Muscle of leg (tissue), 11 donors: ENCODE data around the gene PACSIN1. TPM values are rescaled to one million over a fixed set of nuclear protein-coding genes. Genes with fewer than 3 reads are reported as not detected.

Experiments
- DNase-seq: peaks from one replicate; pipeline ENCODE4 v3.0.0; 2013
- H3K27ac ChIP-seq: one replicate; pipeline ENCODE4 v1.5.1; 2013; ENCODE audit warnings: mild to moderate bottlenecking, low read length, control low read depth
- H3K27me3 ChIP-seq: one replicate; pipeline ENCODE4 v1.6.1; 2013; ENCODE audit warnings: low read length; ENCODE audit not compliant: control insufficient read depth, insufficient read depth
- H3K36me3 ChIP-seq: one replicate; pipeline ENCODE4 v1.6.1; 2013; ENCODE audit warnings: low read length; ENCODE audit not compliant: control insufficient read depth, insufficient read depth
- H3K4me1 ChIP-seq: one replicate; pipeline ENCODE4 v1.6.1; 2013; ENCODE audit warnings: low read length; ENCODE audit not compliant: control insufficient read depth, insufficient read depth
- H3K4me3 ChIP-seq: one replicate; pipeline ENCODE4 v1.5.1; 2013; ENCODE audit warnings: low read length, control low read depth
- H3K9me3 ChIP-seq: replicated peaks from 2 replicates; pipeline ENCODE4 v1.6.1; 2013; ENCODE audit warnings: low read depth, low read length; ENCODE audit not compliant: control insufficient read depth
- WGBS: methylation state at CpG from one replicate; pipeline ENCODE4 v1.1.5; 2013; ENCODE audit warnings: missing lambda C conversion rate; ENCODE audit not compliant: insufficient coverage; 5-methylcytosine and 5-hydroxymethylcytosine counted together
- polyA plus RNA-seq, 8 donors: library from polyadenylated mRNA; unstranded; fragments of 120-200 nt; gene quantifications; one replicate each; pipeline versions ENCODE4 v1.2.1 to v1.2.3, GENCODE V29; 2013; ENCODE audit warnings: inconsistent platforms in 1 of 8, low replicate concordance in 1 of 8; ENCODE audit not compliant: insufficient read length in 8 of 8, insufficient read depth in 1 of 8
- total RNA-seq: library from RNA; stranded (reverse); fragments of 120-200 nt; gene quantifications from one replicate; pipeline ENCODE4 v1.2.4, GENCODE V29; 2013

PACSIN1 gene
- total and polyA plus RNA-seq, 9 donors = 0.27 to 3.0 (median 1.5) TPM

DNA sequence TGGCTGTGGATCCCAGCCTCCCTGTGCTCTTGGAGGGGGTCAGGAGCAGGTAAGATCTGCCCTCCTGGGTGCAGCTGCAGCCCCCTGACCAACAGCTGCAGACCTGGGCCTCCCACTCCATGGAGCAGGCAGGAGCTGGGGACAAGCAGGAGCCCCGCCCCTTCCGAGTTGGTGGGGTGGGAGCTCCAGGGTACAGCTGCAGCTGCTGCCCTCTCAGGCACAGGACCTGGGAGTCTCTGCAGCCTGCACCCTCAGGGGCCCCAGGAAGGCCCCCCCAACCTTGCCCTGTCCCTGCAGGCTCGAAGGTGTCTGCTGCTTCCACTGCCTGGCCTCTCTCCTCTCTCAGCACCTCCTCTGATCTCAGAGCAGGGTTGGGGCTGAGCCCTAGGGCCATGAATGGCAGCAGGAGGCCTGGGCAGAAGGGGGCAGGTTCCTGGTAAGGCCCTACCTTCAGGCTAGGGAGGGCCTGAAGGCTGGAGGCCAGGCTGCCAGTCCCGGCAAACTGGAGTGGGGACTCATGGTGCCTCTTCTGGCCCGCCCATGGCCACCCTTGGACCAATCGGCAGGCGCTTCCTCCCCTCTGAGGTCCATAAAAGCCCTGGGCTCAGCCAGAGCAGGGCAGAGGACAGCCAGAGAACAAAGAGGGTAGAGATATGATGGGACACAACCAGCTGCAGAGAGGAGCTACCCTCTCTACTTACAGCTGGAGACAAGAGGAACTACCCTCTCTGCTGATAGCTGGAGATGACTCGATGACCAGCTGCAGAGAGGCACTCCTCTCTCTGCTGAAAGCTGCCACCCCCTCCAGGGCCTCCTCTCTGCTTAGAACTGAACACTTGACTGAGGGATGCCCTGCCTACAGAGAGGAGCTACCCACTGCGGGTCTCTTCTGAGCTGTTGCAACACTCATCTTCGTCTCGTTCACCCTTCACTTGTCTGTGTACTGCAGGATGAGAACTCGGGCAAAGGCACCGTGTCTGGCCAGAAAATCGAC, 7.8 kb upstream of the PACSIN1 start:
- WGBS = 59% methylated on average over 9 of the region's 14 CpGs
- Histone ChIP-seq H3K4me3 (no peak overlapping the region), H3K27me3 (peaks cover 2% of the 10 kb centered on the region), H3K9me3 (no peaks in the 10 kb centered on the region), H3K36me3 (no peaks in the 10 kb centered on the region), H3K27ac (no peak overlapping the region), H3K4me1 (peaks cover 2% of the 10 kb centered on the region)
- no peak for DNase-seq

DNA sequence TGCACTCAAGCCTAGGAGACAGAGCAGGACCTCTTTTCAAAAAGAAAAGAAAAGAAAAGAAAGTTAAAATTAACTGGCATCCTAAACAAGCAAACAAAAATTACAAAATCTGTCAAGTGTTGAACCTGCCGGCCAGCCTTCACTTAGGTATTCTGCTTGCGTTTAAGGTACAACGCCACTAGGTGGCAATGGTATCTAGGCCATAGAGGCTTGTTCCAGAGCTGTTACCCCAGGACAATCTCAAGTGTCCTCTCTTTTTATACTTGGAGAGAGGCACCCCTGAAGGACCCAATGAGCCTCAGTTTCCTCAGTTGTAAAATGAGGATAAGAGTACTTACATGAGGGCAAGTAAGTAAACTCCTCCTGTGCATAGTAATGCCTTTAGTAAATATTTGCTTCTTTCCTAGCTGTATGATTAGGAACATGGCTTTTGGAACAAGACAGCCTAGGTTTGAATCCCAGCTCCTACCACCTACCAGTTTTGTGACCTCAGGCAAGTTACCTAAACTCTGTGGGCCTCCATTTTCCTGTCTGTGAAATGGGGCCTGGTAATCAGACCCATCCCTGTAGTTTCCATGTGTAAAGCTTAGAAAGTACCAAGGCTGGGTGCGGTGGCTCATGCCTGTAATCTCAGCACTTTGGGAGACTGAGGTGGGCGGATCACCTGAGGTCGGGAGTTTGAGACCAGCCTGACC, 5.8 kb upstream of the PACSIN1 start:
- WGBS = no CpG with 5 or more reads among the region's 6 CpGs
- Histone ChIP-seq H3K9me3 (no peaks in the 10 kb centered on the region), H3K4me3 (no peak overlapping the region), H3K27me3 (peaks cover 14% of the 10 kb centered on the region), H3K36me3 (no peaks in the 10 kb centered on the region), H3K27ac (no peak overlapping the region), H3K4me1 (peaks cover 2% of the 10 kb centered on the region)
- peak; percentile 35 for DNase-seq

- Histone ChIP-seq H3K27me3 (peaks cover 22% of the 10 kb centered on the region), H3K9me3 (no peaks in the 10 kb centered on the region)
- WGBS = 78% methylated on average over 3 of the region's 5 CpGs
These were observed 4.9 kb upstream of the PACSIN1 start for GRCh38 chr6:34460796-34461507.

DNA sequence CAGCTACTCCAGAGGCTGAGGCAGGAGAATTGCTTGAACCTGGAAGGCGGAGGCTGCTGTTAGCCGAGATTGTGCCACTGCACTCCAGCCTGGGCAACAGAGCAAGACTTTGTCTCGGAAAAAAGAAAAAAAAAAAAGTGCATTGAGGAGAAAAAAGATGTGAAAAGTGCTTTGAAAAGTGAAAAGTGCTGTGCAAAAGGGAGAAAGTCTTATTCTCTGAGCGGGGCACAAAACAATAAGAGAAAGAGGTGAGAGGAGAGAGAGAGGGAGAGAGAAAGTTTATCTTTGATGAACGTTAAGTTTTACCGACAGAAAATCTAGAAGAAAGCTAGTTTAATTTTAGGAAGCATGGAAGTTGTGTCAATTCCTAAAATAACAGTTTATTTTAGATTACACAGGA, 3.9 kb upstream of the PACSIN1 start:
- Histone ChIP-seq H3K4me1 (peaks cover 17% of the 10 kb centered on the region), H3K4me3 (no peak overlapping the region), H3K9me3 (no peaks in the 10 kb centered on the region), H3K27ac (no peak overlapping the region), H3K36me3 (no peaks in the 10 kb centered on the region), H3K27me3 (peaks cover 32% of the 10 kb centered on the region)
- no peak for DNase-seq
- 73% methylated on average over 4 of the region's 6 CpGs for WGBS

More at GRCh38 chr6:34460796-34461507, 4.9 kb upstream of the PACSIN1 start:
- no peak overlapping the region for H3K4me3 ChIP-seq
- H3K36me3 ChIP-seq = no peaks in the 10 kb centered on the region
- peaks cover 8% of the 10 kb centered on the region for H3K4me1 ChIP-seq
- DNase-seq = no peak
- no peak overlapping the region for H3K27ac ChIP-seq

- WGBS = 15% methylated on average over 2 of the region's 6 CpGs
- Histone ChIP-seq H3K36me3 (no peaks in the 10 kb centered on the region), H3K4me3 (no peak overlapping the region), H3K9me3 (no peaks in the 10 kb centered on the region), H3K27me3 (peaks cover 33% of the 10 kb centered on the region), H3K27ac (no peak overlapping the region), H3K4me1 (peaks cover 17% of the 10 kb centered on the region)
- DNase-seq = no peak
These were observed 3.3 kb upstream of the PACSIN1 start for GRCh38 chr6:34462551-34462971.

- DNase-seq = no peak
- Histone ChIP-seq H3K27ac (no peak overlapping the region), H3K9me3 (no peaks in the 10 kb centered on the region), H3K4me1 (peaks cover 17% of the 10 kb centered on the region), H3K36me3 (no peaks in the 10 kb centered on the region), H3K4me3 (no peak overlapping the region), H3K27me3 (peaks cover 33% of the 10 kb centered on the region)
- WGBS = no CpG with 5 or more reads among the region's 2 CpGs
These were observed 2.6 kb upstream of the PACSIN1 start for GRCh38 chr6:34463299-34463698.

DNA sequence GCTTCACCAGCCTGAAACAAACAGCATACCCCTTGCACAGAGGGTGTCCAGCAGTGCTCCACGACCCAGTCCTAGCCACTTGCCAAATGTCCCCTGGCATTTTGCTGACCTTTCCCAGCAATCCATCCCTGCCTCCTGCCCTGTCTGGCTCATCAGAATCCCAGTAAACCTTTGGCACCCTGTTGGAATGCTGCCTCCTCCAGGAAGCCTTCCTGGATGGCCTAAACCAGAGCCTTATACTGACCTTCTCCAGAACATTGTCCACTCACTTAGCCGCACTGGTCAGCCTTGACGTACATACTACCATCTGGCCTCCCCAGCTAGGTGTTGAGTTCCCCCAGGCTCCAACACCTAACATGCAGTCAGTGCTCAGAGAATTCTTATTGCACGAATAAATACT, 2.0 kb upstream of the PACSIN1 start:
- Histone ChIP-seq H3K4me3 (no peak overlapping the region), H3K36me3 (no peaks in the 10 kb centered on the region), H3K4me1 (peaks cover 17% of the 10 kb centered on the region), H3K9me3 (no peaks in the 10 kb centered on the region), H3K27me3 (peaks cover 33% of the 10 kb centered on the region), H3K27ac (no peak overlapping the region)
- DNase-seq = no peak
- 71% methylated on average over 3 of the region's 4 CpGs for WGBS

DNA sequence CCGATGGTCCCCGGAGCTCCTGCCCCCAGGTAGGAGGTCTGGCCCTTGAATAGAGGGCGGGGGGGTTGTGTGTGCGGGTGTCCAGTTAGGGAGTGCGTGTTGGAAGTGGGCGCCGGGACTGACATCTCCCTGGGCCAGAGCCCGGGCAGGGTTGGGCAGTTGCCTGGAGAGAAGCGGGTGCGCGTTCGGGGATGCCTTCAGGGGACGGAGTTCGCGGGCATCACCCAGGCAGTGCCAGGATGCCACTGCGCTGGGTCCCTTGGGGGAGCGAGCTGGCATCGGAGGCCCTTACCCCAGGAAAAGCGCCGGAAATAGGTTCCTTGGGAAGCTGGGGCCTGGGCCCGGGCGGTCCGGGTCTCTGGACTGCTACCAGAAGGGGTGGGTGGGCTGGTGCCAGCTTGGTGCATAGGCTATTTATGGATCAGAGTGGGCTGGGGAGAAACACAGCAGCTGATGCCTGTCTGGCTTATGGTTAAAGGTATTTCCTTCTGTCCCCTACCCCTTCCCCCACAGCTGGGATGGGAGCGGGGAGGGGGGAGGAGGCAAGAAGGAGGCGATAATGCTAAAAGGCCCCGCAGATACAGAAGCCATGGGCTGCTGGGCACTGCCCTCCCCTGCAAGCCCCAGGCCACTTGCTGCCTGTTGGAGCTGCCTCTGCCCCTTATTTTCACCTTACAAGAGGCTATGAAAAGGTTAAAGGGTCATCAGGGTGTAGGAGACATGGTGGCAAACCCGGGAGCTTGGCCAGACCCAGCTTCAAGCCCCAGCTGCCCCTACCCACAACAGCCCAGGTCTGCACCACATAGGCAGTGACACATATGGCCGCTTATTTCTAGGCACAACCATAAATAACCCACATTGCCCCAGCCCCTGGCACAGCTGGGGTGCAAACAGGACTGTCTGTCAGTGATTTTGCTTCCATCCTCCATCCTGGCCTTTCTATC, 638 bp downstream of the PACSIN1 start:
- Histone ChIP-seq H3K27ac (no peak overlapping the region), H3K4me3 (no peak overlapping the region), H3K36me3 (no peaks in the 10 kb centered on the region), H3K9me3 (no peaks in the 10 kb centered on the region), H3K4me1 (peaks cover 17% of the 10 kb centered on the region), H3K27me3 (peaks cover 33% of the 10 kb centered on the region)
- DNase-seq = no peak
- 18% methylated on average over 22 of the region's 28 CpGs for WGBS

GRCh38 chr6:34468378-34468892, 2.6 kb downstream of the PACSIN1 start:
- Histone ChIP-seq H3K27me3 (peaks cover 30% of the 10 kb centered on the region), H3K9me3 (no peaks in the 10 kb centered on the region), H3K36me3 (no peaks in the 10 kb centered on the region), H3K4me3 (no peak overlapping the region), H3K4me1 (peaks cover 14% of the 10 kb centered on the region), H3K27ac (no peak overlapping the region)
- 69% methylated on average over 3 of the region's 4 CpGs for WGBS
- DNase-seq = no peak
